COR-L47 (cell line): ENCODE measurements around the gene A4GNT.
"Not testable (repeated sequence)": the region's sequence is repeated elsewhere in the genome, so short reads cannot be mapped to it uniquely, and the experiment has no call there.

ENCODE experiments used
- DNase-seq: peaks from one replicate; lab custom pipeline; 2025; lab: John Stamatoyannopoulos, UW

The A4GNT gene

DNA sequence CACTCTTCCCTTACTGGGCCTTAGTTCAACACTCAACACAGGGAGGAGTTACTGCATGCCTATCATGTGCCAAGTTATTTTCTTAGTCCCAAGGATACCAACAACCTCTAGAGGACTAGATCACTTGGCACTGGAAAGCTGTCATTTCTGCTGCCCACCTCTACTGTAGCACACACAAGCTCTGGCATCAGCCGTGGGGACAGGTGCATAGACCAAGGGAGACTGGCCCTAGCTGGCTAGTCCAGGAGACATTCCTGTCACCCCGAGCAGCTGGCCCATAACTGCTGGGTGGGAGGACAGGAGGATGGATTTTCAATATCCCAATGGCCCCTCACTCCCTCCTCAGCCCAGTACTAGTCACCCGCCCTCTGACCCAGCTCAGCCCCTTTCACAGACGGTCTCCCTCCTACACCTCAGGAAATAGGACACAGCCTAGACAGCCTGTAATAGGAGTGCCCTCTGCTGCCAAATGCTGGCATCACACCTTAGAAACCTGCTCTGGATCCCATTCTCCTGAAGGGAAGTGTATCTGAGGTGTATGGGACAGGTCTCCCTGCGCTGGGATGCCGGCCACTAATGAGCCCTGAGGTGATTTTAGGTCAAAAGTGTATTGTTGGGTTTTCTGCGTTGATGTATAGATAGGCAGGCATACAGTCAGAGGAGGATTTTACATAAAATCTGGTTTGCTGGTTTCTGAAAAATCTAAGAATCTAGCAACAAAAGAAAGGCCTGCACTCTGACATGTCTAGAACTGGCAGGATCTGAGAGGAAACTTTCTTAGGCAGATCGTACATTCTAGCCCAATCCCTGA, 13.4 kb downstream of the A4GNT start:
- DNase-seq, result peak; percentile 55

DNA sequence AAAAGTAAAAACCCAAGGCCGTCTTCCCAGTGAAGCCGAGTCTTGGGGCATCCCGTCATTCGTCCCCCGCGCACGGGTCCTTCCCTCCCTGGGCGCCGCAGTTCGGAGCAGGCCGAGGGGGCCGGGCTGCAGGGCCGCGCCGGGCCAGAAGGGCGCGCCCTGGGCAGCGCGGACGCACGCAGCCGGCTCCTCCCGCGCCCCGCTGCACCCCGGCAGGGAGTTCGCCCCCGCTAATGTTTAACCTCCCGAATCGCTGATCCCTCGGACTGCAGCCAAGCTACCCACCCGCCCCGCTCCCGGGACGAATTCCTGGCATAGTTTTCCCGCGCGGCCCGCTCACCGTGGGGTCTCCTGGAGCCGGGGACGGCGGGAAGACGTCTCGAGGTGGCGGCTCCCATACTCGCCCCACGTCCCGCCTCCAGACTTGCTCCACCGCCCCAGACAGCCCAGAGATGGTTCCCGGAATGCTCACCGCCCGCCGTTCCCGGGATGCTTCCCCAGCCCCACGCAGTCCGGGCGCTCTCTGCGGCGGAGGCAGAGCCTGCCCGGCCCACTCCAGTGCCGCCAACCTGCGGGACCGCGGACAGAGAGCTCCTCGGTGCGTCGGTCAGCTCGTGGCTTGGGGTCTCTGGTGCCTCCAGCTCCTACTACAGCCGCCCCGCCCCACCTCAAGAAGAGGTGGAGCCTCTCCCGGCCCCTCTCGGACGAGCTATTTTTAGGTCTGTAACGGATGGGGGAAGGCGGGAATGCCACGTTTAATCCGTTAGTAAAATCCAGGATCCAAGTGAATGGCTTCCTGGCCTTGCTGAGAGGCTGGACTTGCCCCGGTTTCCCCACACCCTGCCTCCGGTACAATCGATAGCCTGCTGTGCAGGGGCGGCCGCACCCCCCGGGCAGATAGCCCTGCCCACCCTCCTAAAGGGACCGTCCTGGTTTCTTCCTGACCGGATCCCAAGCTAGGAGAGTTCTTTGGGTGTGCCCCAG, 16.9 kb downstream of the A4GNT start, which contains the start of gene DZIP1L:
Gene DZIP1L (minus strand): TSS at position 621 of the 984 bp plus-strand sequence. CDS start 11,637 bp downstream, outside the sequence.
- peak; percentile 38 for DNase-seq

DNA sequence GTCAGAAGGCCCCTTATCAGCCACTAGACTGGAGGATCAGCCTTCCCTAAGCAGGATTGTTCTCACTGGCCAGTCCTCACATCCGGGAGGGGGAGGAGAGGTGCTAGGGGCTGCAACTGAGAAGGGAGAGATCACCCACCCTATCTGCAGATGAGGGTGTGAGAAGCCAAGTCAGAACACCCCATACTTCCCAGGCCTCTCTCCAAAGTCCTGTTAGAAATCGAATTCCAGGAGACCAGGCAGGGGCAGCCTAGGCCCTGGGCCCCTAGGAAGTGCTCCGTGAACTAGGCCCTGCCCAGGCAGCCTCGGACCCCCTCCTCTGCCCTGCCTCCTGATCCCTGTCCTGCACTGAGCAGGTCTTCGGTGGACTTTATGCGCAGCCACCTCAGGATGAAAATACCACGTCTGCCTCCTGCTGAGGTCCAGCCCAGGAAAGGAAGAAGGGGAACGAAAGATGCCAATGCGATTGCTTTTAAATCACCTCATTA, 17.7 kb downstream of the A4GNT start:
- no peak for DNase-seq

DNA sequence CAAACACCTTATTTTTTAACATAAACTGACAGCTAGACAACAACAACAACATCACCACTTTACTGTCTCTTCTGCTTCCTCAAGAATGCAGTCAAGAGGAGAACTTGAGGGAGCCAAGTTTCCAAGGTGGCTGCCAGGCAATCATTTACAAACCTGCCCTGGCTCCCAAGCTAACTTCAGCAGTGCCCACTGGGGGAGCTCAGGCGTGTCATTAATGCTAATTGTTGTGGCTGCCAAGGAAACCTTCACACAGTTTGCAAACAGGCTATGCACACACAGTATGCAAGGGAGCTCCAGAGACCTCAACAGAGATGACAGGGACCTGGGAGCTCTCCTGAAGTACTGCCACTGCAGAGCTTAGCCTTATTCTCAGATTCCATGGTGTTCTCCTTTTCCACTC, 18.9 kb downstream of the A4GNT start:
- DNase-seq, result peak; percentile 84

DNA sequence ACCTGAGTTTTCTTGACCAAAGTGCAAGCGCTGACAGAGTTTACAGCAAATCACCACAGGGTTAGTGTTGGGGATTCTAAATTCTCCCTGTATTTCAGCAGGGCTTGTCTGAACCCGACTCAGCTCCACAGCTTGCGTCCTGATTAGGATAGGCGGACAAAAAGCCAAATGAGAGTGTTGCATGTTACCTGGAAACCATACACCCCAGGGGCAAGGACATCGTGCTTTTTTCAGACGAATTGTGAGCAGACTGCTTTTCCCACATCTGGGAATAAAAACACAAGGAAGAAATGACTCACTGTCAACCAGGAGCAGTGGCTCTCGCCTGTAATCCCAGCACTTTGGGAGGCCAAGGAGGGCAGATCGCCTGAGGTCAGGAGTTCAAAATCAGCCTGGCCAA, 19.8 kb downstream of the A4GNT start:
- DNase-seq, result no peak

DNA sequence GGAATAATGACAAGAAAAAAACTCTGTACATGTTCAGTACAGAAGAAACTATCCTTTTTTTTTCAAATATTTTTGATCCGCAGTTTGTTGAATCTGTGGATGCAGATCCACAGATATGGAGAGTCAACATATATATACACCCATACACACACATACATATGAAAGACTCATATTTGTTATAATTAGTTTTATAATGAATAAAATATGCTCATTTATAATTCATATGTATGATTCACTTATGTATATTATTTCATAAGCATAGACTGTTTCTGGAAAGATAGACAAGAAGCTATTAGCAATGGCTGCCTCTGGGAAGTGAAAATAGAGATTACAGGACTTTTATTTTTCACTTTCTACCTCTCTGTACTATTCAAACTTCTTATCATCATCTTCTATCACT, 26.6 kb downstream of the A4GNT start:
- DNase-seq, result no peak

DNA sequence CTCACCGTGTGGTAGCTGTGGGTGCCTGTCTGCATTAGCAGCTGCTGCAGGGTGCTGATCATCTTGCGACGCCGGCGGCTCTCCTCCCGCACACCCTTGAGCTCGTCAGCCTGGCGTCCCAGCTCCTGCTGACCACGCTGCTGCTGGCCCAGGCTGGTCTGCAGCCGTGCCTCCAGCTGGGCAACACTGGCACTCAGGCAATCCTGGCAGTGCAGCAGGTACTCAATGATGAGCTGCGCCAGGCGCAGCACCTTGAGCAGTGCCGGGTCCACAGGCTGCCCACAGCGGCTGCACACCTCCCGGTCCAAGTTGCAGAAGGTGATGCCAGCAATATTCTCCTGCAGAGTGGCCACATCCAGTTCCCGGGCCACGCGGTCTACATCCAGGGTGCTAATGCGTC, 28.7 kb downstream of the A4GNT start:
- no peak for DNase-seq

DNA sequence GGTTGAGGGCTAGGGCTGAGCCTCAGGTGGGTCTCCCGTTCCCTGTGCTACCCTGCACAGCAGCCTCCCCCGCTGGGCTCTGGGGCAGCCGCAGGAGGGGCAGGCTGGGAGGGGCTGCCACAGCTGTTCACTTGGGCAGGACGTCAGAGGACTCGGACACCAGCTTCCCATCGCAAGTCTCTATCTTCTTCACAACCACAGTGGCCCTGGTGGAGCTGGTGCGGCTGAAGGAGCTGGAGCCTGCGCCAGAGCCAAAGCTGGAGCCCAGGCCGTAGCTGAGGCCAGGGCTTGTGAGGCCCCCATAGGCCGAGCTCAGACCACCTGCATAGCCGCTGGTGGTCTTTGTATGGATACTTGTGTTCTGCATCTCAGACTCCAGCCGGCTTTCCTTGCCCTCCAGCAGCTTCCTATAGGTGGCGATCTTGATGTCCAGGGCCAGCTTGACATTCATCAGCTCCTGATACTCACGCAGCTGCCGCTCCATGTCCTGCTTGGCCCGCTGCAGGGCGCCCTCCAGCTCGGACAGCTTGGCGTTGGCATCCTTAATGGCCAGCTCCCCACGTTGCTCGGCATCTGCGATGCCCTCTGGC, 30.7 kb downstream of the A4GNT start:
- not testable (repeated sequence) for DNase-seq

DNA sequence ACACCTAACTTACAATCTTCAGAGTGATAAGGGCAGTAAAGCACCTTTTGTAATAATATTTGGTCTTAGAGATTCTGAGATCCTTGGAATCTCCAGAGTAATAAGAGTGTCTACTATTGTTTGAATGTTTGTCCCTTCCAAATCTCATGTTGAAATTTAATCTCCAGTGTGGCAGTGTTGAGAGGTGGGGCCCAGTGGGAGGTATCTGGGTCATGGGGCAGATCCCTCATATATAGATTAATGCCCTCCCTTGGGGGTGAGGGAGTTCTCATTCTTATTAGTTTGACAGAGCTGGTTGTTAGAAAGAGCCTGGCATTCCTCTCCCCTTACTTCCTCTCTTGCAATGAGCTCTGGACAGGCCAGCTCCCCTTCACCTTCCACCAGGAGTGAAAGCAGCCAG, 32.8 kb downstream of the A4GNT start:
- DNase-seq, result no peak

DNA sequence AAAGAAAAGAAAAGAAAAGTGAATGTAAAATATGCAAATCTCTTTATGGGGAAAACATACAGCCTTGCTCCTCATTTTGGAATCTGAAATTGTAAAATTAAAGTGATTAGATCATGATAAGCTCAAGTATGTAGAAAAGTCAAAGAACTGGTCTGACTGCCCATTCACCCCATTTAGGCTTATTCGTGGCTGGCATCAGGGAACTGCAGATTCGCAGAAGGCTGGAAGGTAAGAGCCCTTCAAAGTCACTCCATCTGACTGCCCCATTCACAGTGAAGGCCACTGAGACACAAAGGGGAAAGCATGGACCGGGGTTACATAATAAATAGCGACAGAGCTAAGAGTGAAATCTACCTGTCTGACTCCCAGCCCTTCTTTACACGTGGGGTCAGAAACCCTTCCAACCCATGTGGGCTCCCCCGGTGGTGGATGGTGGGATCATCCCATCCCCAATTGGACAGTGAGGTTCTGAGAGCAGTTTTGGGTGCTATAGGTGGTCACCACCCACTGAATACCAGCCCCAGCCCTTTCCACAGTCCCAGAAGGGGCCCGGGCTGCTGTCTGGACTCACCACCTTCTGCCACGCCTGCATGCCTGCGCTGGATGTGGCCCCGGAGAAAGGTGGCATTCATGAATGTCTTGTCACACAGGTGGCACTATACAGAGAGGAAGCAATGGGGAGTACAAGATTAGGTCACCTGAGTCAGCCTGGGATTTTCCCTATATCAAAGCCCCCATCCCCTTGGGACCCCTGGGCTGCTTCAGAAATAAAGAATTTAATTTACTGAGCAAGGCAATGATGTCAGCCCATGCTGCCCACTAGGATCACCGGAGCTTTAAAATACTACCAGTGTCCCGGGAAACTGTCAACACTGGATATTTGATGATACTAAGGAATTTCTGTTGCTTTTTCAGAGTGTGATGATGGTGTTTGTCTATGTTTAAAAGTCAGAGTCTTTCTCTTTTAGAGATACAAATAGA, 34.7 kb downstream of the A4GNT start:
- DNase-seq, result no peak

DNA sequence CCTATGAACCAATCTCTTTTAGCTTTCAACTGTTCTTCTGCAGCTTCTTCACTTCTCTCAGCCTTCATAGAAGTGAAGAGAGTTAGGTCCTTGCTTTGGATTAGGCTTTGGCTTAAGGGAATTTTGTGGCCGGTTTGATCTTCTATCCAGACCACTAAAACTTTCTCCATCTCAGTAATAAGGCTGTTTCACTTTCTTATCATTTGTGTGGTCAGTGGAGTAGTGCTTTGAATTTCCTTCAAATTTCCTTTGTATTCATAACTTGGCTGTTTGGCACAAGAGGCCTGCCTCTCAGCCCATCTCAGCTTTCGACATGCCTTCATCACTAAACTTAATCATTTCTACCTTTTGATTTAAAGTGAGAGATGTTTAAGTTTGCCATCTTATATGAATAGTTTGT, 38.5 kb downstream of the A4GNT start:
- no peak for DNase-seq

DNA sequence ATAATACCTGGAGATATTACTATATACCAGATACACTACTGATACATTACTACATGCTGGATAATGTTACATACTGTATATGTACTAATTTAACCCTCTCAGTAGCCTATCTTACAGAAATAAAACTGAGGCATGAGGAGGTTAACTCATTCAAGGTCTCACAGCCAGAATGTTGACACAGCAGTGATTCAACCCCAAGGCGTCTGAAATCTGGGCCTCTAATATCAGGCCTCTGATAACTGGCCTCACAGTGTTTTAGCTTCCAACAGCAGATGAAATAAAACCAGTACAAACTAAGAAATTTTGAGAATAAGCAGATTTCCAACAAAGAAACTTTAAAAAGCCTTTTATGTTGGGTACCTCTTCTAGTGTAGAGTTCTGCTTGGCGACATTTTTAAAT, 40.2 kb downstream of the A4GNT start:
- DNase-seq, result no peak

DNA sequence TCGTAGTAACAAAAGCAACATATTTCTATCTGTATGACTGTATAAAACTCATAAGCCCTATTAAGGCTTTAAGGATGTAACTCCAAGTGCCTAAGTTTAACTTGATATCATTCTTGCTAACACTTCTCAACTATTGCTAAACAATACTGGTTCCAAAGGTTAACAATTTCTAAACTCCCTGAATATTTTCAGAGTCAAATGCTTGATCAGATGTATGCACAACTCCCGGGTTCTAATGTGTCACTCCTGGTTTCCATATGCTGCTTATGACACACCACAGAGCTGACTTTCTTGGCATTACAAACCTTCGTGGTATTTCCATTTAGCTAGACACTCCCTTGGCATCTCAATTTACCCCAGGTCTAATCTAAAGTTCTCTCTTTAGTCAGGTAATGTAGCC, 43.1 kb downstream of the A4GNT start:
- no peak for DNase-seq

DNA sequence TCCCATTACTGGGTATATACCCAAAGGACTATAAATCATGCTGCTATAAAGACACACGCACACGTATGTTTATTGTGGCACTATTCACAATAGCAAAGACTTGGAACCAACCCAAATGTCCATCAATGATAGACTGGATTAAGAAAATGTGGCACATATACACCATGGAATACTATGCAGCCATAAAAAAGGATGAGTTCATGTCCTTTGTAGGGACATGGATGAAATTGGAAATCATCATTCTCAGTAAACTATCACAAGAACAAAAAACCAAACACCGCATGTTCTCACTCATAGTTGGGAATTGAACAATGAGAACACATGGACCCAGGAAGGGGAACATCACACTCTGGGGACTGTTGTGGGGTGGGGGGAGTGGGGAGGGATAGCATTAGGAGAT, 46.4 kb downstream of the A4GNT start:
- not testable (repeated sequence) for DNase-seq

DNA sequence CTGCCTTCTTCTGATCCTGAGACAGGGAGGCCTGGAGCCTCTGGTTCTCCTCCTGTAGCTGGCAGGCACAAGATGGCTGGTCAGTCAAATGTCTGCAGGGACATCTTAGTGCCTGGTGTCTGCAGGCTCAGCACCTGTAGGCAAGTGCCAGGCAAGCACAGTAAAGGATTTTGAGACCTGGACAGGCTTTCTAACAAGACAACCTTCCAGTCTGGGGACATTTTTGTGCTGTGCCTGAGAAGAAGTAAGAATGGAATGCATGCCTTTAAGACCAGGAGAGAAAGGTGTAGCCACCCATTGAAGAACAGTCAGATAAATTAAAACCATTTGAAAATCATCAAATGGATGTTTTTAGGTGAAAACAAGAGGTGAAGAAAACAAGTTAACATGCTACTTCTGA, 48.0 kb downstream of the A4GNT start:
- no peak for DNase-seq

DNA sequence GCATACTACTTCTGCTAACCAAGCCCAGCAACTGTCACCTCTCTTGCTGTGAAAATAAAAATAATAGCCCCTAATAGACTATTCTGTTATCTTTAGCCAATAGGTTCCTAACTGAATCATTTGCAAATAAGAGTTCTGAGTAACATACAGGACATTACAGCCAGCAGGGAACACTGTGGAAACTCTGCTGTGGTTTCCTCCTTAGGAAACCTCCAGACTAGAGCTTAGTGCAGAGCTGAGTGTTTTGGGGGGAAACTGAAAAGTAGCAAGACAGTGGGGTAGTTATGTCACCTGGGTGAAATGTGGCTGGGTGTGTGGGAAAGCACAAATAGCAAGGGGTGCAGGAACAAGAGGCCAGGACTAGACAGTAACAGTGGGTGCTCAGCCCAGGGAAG, 49.2 kb downstream of the A4GNT start:
- DNase-seq, result no peak

DNA sequence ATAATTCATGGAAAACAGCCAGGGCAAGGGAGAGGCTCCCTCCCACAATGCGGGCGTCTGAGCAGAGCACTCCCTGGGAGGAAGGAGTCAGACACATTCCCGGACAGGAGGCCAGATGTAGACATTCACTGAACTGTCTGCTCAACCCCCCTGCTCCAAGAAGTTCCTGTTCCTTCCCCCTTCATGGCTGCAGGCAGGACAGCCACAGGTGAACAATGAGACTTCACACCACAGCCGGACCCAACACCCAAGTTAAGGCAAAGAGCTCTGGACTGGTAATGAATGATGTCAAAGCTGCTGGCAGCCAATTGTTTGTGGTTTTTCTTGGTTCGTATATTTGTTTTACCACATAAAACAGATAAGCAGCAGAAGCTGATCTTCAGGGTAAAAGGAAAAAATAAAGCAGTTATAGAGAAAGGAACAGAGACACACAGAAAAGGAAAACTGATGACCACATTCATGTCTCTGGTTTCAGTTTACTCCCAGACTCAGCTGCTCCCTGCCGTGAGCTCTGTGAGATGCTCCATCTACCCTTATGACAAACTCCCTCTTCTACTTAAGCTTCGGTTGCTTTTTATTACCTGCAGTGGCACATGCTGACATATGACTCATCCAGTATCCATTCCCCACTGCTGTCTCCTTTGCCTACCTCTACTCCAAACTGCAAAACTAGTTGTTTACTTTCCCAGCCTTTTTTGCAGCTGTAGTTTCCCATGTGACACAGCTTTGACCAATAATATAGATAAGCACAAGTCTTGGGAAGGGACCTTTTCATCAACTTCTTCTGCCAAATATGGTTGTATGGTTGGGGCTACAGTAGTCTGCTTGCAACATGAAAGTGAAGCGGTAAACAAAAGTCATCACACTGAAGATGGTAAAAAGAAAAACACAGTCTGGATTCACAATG, 49.9 kb downstream of the A4GNT start:
- no peak for DNase-seq

DNA sequence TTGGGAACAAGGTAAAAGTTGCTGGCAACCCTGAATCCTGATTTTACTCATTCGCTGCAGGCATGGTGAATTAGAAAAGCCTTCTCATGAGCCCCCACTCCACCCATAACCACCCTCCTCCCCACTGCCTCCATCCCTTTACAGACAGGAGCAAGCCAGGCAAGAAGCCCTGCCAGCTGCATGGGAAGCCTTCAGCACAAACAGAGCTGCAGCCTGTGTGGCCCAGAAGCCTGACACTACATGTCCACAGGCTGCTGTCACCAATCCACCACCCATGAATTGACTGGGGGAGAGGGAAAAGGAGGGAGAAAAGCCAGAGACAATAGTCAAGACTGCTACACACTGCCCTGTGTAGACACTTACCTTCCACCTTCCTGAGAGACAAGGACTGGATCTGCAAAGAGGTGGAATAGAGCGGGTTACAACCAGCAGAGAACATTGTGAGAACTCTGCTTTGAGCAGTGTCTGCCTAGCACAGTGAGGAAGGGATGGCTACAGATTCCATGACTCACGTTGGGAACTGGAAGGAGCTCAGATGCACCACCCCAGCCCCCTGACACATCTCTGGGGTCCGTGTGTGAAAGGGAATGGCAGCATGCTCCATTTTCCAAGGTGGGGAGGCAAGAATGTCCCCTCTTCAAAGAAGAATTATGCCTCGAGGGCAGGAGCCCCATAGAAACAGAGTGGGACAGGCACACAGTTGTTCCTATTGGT, 50.7 kb downstream of the A4GNT start:
- no peak for DNase-seq

DNA sequence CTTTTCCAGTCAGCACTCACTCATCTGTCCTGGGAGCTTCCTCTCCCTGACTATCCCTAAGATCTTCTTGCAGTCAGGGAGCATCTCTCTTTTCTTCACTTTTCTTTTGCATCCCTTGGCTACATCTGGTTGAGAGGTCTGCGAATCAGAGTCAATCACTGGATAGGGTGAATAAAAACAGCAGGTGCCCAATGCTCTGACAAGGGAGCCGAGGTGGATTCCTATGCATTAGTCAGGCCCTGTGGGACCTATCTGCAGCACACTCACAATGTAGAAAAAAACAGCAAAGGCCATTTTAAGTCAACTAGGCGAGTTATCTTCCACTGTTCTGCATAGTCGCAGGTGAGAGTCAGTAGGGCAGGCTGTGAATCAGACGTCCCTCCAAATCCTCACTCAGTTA, 52.3 kb downstream of the A4GNT start:
- DNase-seq, result no peak
